Measurements from ENCODE around the gene WNT7B.

- TF ChIP-seq EZH2 (IDR thresholded peaks at IDR 0.05) (no peak), POLR2AphosphoS5 (IDR thresholded peaks at IDR 0.05; ENCODE audit: borderline replicate concordance, low read depth, low read length) (no peak)
These were observed 58.2 kb downstream of the WNT7B start for GRCh38 chr22:45918459-45919370.
